Naive thymus-derived CD4-positive, alpha-beta T cell (primary cell): ENCODE data around the gene TMOD1. TPM values are rescaled to one million over a fixed set of nuclear protein-coding genes. Genes with fewer than 3 reads are reported as not detected.

Source experiments
- ATAC-seq: fragments of 150-1000 bp; cut with Tn5 transposase; 2 replicates; pipeline ENCODE4 v1.10.0; 2021; ENCODE audit warnings: mild to moderate bottlenecking, moderate library complexity
- CTCF ChIA-PET: fragments of 350-600 bp; sonication (Branson Sonifier 250); formaldehyde crosslinking; loops from one replicate; lab custom pipeline; 2021; ENCODE audit warnings: antibody characterized with exemption; lab: Charles Lee
- POLR2A ChIA-PET: fragments of 350-600 bp; sonication (Branson Sonifier 250); formaldehyde crosslinking; loops from one replicate; lab custom pipeline; 2021; ENCODE audit warnings: antibody characterized with exemption, inconsistent platforms; lab: Charles Lee
- DNase-seq, 9 donors: peaks; one replicate each; pipeline versions ENCODE4 v3.0.0 to v3.0.0-alpha.2; 2020 to 2022; ENCODE audit warnings: mixed read lengths in 1 of 9
- H3K27ac ChIP-seq: one replicate; pipeline ENCODE4 v1.7.0; 2013; ENCODE audit warnings: mild to moderate bottlenecking, low read depth, low read length, moderate library complexity
- H3K27me3 ChIP-seq, 2 donors: one replicate each; pipeline ENCODE4 v1.7.0; 2013; ENCODE audit warnings: low read length in 2 of 2, mild to moderate bottlenecking in 2 of 2, moderate library complexity in 2 of 2; ENCODE audit not compliant: control insufficient read depth in 2 of 2, insufficient read depth in 2 of 2
- H3K36me3 ChIP-seq, 3 experiments: 1 replicate in 2 of 3; 2 replicates in 1 of 3; pipeline ENCODE4 v1.7.0; 2013; ENCODE audit warnings: low read length in 3 of 3, mild to moderate bottlenecking in 3 of 3, moderate library complexity in 1 of 3; ENCODE audit not compliant: insufficient read depth in 3 of 3, control insufficient read depth in 2 of 3
- H3K4me1 ChIP-seq, 2 donors: one replicate each; pipeline ENCODE4 v1.7.0; 2013; ENCODE audit warnings: low read length in 2 of 2, mild to moderate bottlenecking in 2 of 2, moderate library complexity in 1 of 2; ENCODE audit not compliant: control insufficient read depth in 2 of 2, insufficient read depth in 2 of 2
- H3K4me3 ChIP-seq: 2 replicates; pipeline ENCODE4 v1.7.0; 2013; ENCODE audit warnings: mild to moderate bottlenecking, low read length
- H3K9me3 ChIP-seq, 3 experiments: 1 replicate in 2 of 3; 2 replicates in 1 of 3; pipeline ENCODE4 v1.7.0; 2013; ENCODE audit warnings: low read length in 3 of 3; ENCODE audit not compliant: control insufficient read depth in 2 of 3
- H3K27ac Mint-ChIP-seq, 9 donors: one replicate each; pipeline ENCODE4 v1.8.0; 2020 to 2022; ENCODE audit warnings: mixed read lengths in 9 of 9, mild to moderate bottlenecking in 8 of 9, moderate library complexity in 5 of 9, inconsistent platforms in 2 of 9
- H3K27me3 Mint-ChIP-seq, 5 donors: one replicate each; pipeline ENCODE4 v1.8.0; 2021 to 2022; ENCODE audit warnings: mixed read lengths in 5 of 5, mild to moderate bottlenecking in 1 of 5
- H3K36me3 Mint-ChIP-seq, 5 donors: one replicate each; pipeline ENCODE4 v1.8.0; 2020 to 2022; ENCODE audit warnings: mixed read lengths in 5 of 5, mild to moderate bottlenecking in 3 of 5, inconsistent platforms in 1 of 5
- H3K4me1 Mint-ChIP-seq, 7 donors: one replicate each; pipeline ENCODE4 v1.8.0; 2020 to 2022; ENCODE audit warnings: mixed read lengths in 7 of 7, mild to moderate bottlenecking in 3 of 7, inconsistent platforms in 1 of 7
- H3K4me3 Mint-ChIP-seq, 10 donors: one replicate each; pipeline ENCODE4 v1.8.0; 2020 to 2022; ENCODE audit warnings: mild to moderate bottlenecking in 10 of 10, mixed read lengths in 10 of 10, moderate library complexity in 6 of 10, inconsistent platforms in 2 of 10
- H3K9me3 Mint-ChIP-seq, 11 donors: one replicate each; pipeline ENCODE4 v1.8.0; 2020 to 2022; ENCODE audit warnings: mixed read lengths in 11 of 11, mild to moderate bottlenecking in 4 of 11, inconsistent platforms in 1 of 11, moderate library complexity in 1 of 11
- intact Hi-C, 2 donors: fragments of 100-400 bp; cut with micrococcal nuclease; formaldehyde crosslinking; loops; one replicate each; pipeline ENCODE4 v1.15.1; 2023
- polyA plus RNA-seq, 2 donors: library from polyadenylated mRNA; unstranded; fragments of 300-500 nt; fragmentation: Illumina TruSeq; gene quantifications; one replicate each; pipeline ENCODE4 v1.2.3, GENCODE V29; 2021
- total RNA-seq, 6 experiments: library from RNA in 5 of 6; stranded (reverse) in 5 of 6; gene quantifications; 1 replicate in 5 of 6; 2 replicates in 1 of 6; pipeline ENCODE4 v1.2.3 and lab custom pipeline; 2021 to 2026

TMOD1 gene
- total and polyA plus RNA-seq, 7 experiments from 2014 or later = 0.68 to 1.7 (median 1.1) TPM

- CTCF ChIA-PET = interaction anchor here (0.5 to 0.6 kb wide), 2 partner anchors 394 to 1119 kb away, joined by 3 to 4 read pairs; no protein-coding TSS in a partner anchor
- H3K36me3 ChIP-seq = peaks cover 11 to 76% (median 17%) of the 10 kb centered on the region in 3 experiments
- H3K27ac ChIP-seq = no peak overlapping the region
- no peak overlapping the region for H3K4me3 ChIP-seq
- H3K4me1 ChIP-seq = no peaks in the 10 kb centered on the region
- H3K27me3 ChIP-seq = no peaks in the 10 kb centered on the region
- Mint-ChIP-seq H3K9me3 (no peaks in the 10 kb centered on the region), H3K4me3 (no peak overlapping the region), H3K36me3 (peaks cover 9 to 36% (median 20%) of the 10 kb centered on the region in 5 donors), H3K27me3 (no peaks in the 10 kb centered on the region), H3K27ac (peak overlapping the region in 2 of 9 donors; percentile 6 to 30), H3K4me1 (peaks cover 3 to 25% (median 10%) of the 10 kb centered on the region in 7 donors)
- ATAC-seq (no peak), DNase-seq (no peak)
- POLR2A ChIA-PET = interaction anchor here (1.0 kb wide), 1 partner anchor 40 kb away, joined by 3 read pairs; no protein-coding TSS in a partner anchor
- H3K9me3 ChIP-seq = no peaks in the 10 kb centered on the region
- intact Hi-C loops = no loop called here
Measured at GRCh38 chr9:97647996-97648395, 146.5 kb downstream of the TMOD1 start.

Other genes starting within 250 kb of the TMOD1 start
- gene CCDC180, start 194.0 kb upstream of the TMOD1 start, total RNA-seq = 10 to 100 TPM in 4 of 5 experiments, 1 to 10 TPM in 1; 4.7 to 18.1 (median 15.1) TPM
- 1 to 10 TPM in 1 of 2 donors, under 1 TPM in 1; 0.76 to 1.1 TPM for gene CCDC180, start 194.0 kb upstream of the TMOD1 start, polyA plus RNA-seq
- gene TDRD7, start 89.6 kb upstream of the TMOD1 start, total RNA-seq = 10 to 100 TPM in 3 of 5 experiments, 1 to 10 TPM in 2; 7.8 to 15.0 (median 10.8) TPM
- gene TDRD7, start 89.6 kb upstream of the TMOD1 start, polyA plus RNA-seq = 1 to 10 TPM; 2.2 to 7.5 TPM
- gene TSTD2, start 131.7 kb downstream of the TMOD1 start, total RNA-seq = 10 to 100 TPM; 15.2 to 23.3 (median 18.6) TPM
- gene TSTD2, start 131.7 kb downstream of the TMOD1 start, polyA plus RNA-seq = 10 to 100 TPM in 1 of 2 donors, 1 to 10 TPM in 1; 9.8 to 12.2 TPM
- gene NCBP1, start 132.2 kb downstream of the TMOD1 start, total RNA-seq = 10 to 100 TPM; 33.8 to 42.2 (median 40.6) TPM
- gene NCBP1, start 132.2 kb downstream of the TMOD1 start, polyA plus RNA-seq = 10 to 100 TPM; 15.9 to 19.7 TPM
- 10 to 100 TPM; 16.7 to 30.3 (median 23.2) TPM for gene XPA, start 195.7 kb downstream of the TMOD1 start, total RNA-seq
- 10 to 100 TPM; 32.4 to 38.9 TPM for gene XPA, start 195.7 kb downstream of the TMOD1 start, polyA plus RNA-seq